ENCODE measurements around the gene OR10G7.

OR10G7 gene

GRCh38 chr11:124069429-124070401 is 28.6 kb upstream of the OR10G7 start:
- TF ChIP-seq CTCF (IDR thresholded peaks at IDR 0.05) = peak; percentile 63
- Mint-ChIP-seq H3K27ac (no peak overlapping the region), H3K36me3 (ENCODE audit: low read depth) (no peaks in the 10 kb centered on the region), H3K27me3 (ENCODE audit: low read depth, poor library complexity) (peaks cover 32% of the 10 kb centered on the region), H3K4me1 (peaks cover 4% of the 10 kb centered on the region), H3K4me3 (peak overlapping the region; percentile 48), H3K9me3 (no peaks in the 10 kb centered on the region)
- peak; percentile 63 for DNase-seq

- Mint-ChIP-seq H3K9me3 (no peaks in the 10 kb centered on the region), H3K27ac (no peak overlapping the region), H3K27me3 (ENCODE audit: low read depth, poor library complexity) (peaks cover 32% of the 10 kb centered on the region), H3K4me3 (no peak overlapping the region), H3K4me1 (peaks cover 4% of the 10 kb centered on the region), H3K36me3 (ENCODE audit: low read depth) (no peaks in the 10 kb centered on the region)
- DNase-seq = no peak
- TF ChIP-seq CTCF (IDR thresholded peaks at IDR 0.05) = no peak
Measured at GRCh38 chr11:124068601-124069110, 27.5 kb upstream of the OR10G7 start.

- Mint-ChIP-seq H3K27ac (no peak overlapping the region), H3K4me3 (no peak overlapping the region), H3K27me3 (ENCODE audit: low read depth, poor library complexity) (peaks cover under 1% of the 10 kb centered on the region), H3K36me3 (ENCODE audit: low read depth) (no peaks in the 10 kb centered on the region), H3K4me1 (no peaks in the 10 kb centered on the region), H3K9me3 (no peaks in the 10 kb centered on the region)
- no peak for TF ChIP-seq CTCF (IDR thresholded peaks at IDR 0.05)
- DNase-seq = no peak
Measured at GRCh38 chr11:124052966-124053365, 11.8 kb upstream of the OR10G7 start.

- Mint-ChIP-seq H3K27me3 (ENCODE audit: low read depth, poor library complexity) (peaks cover 5% of the 10 kb centered on the region), H3K36me3 (ENCODE audit: low read depth) (no peaks in the 10 kb centered on the region), H3K4me1 (no peaks in the 10 kb centered on the region), H3K27ac (no peak overlapping the region), H3K4me3 (no peak overlapping the region), H3K9me3 (no peaks in the 10 kb centered on the region)
- no peak for TF ChIP-seq CTCF (IDR thresholded peaks at IDR 0.05)
- no peak for DNase-seq
Measured at GRCh38 chr11:124050748-124051147, 9.6 kb upstream of the OR10G7 start.

GRCh38 chr11:124043420-124043819 is 2.3 kb upstream of the OR10G7 start:
- DNase-seq = no peak
- Mint-ChIP-seq H3K27me3 (ENCODE audit: low read depth, poor library complexity) (peaks cover 8% of the 10 kb centered on the region), H3K4me1 (no peaks in the 10 kb centered on the region), H3K36me3 (ENCODE audit: low read depth) (no peaks in the 10 kb centered on the region), H3K4me3 (no peak overlapping the region), H3K27ac (no peak overlapping the region), H3K9me3 (no peaks in the 10 kb centered on the region)
- no peak for TF ChIP-seq CTCF (IDR thresholded peaks at IDR 0.05)

All from nephron progenitor cell (in vitro differentiated cells).